HT1080 (cell line): ENCODE results near the gene ADCY2. TPM values are rescaled to one million over a fixed set of nuclear protein-coding genes. Genes with fewer than 3 reads are reported as not detected.

Experiments
- DNase-seq: peaks from one replicate; pipeline ENCODE4 v3.0.0-alpha.2; 2015; ENCODE audit warnings: low read depth
- total RNA-seq: library from RNA; depleted of rRNA; stranded (reverse); fragments of >200 nt; shearing (Covaris generic); gene quantifications from 2 replicates; pipeline ENCODE4 v1.2.3, GENCODE V29; 2014

Gene ADCY2
- total RNA-seq, 1 experiment from 2014 or later, result 0.35 TPM

- DNase-seq, result no peak
These were observed 188.8 kb downstream of the ADCY2 start for GRCh38 chr5:7584749-7585148.

GRCh38 chr5:7585807-7586206 is 189.9 kb downstream of the ADCY2 start:
- no peak for DNase-seq

DNA sequence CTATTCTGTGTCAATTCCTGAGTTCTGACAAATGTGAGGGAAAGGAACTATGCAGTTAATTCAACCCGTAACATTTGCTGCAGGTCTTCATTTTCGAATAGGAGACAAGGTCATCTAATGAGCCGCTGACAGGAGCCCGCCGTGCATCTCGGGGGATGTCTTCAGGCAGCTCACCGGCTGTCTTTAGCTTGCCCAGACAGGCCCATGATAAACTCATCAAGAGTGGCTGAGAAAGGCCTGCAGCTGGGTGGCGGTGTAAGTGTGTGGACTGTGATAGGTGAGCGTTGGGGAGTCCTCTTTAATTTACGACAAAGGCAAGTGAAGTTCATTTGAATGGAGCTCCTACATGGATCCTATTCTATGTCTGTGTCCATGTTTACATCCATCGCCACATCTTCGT is 190.5 kb downstream of the ADCY2 start:
- DNase-seq, result no peak

GRCh38 chr5:7589800-7590199 is 193.9 kb downstream of the ADCY2 start:
- no peak for DNase-seq

- DNase-seq, result peak; percentile 26
These were observed 197.0 kb downstream of the ADCY2 start for GRCh38 chr5:7592910-7593309.

- DNase-seq, result peak; percentile 49
These were observed 201.2 kb downstream of the ADCY2 start for GRCh38 chr5:7597059-7597642.

DNA sequence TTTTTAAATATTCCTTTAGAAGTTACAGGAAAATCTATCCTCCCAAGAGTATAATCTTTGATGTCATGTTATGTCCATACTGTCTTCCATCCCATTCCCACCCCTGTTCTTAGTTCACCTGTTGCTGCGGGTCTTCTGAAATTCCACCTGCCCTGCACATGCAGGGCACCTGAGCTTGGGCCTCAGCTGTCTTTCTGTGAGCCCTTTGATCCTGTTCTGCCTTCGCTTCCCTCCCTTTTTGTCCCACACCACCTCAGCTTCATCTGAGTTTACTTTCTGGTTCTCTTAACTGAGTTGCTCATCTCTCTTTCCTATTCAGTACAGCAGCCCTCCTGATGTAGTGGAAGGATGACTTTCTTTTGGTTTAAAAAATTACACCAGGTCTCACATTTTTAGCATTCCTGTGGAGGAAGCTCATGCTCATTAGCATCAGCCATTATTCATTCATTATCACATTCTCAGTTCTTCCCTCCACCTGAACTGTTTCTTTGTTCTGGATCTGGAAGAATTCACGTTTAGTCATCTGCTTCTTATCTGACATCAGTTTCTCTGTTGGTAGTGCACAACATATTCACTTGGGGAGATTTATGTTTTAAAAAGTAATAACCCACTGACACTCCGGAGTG is 211.0 kb downstream of the ADCY2 start:
- no peak for DNase-seq

- no peak for DNase-seq
These were observed 212.8 kb downstream of the ADCY2 start for GRCh38 chr5:7608772-7609171.

DNA sequence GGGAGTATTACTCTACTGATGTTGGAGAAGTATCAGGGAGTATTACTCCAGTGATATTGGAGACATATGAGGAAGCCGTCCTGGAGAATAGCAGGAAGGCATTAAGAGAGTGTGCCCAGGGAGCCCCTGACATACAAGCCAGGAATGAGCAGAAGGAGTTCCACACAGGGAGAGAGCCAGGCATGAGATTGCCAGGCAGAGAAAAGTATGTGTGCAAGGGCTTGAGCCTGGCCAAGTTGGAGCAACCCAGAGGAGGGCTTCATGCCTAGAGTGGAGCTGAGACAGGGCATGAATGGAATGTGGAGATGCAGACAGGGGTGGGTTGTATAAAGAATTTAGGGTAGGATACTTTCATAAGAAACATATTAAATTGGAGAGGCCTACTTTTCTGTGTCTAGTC is 213.8 kb downstream of the ADCY2 start:
- DNase-seq, result no peak

DNA sequence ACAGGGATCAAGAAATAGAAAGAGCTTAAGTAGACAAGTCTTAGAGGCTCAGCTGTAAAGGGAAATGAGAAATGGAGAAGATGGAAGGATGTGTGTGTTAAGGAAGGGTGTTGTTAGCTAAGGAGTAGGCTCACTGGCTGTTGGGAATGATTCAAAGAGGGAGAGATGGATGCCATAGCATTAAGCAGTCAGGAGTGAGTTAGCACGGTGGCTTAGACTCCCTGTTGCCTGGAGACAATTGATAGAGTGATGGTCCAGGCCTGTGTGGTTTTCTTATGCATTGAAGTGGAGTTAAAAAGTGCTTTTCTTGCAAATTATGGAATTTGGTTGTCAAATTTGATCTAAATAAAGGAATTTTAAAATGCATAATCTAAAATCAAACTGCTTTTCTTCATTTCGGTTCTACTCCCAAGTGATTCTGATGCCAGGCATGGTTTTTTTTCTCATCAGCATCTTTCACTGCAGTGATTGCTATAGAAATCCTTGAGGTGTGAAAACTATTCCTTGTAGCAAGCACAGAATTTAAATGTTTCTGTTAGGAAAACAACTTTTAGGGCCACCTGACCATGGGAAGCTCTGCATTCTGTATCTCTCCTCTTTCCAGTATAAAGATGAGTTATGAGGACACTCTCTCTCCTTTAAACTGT is 214.7 kb downstream of the ADCY2 start:
- no peak for DNase-seq

DNA sequence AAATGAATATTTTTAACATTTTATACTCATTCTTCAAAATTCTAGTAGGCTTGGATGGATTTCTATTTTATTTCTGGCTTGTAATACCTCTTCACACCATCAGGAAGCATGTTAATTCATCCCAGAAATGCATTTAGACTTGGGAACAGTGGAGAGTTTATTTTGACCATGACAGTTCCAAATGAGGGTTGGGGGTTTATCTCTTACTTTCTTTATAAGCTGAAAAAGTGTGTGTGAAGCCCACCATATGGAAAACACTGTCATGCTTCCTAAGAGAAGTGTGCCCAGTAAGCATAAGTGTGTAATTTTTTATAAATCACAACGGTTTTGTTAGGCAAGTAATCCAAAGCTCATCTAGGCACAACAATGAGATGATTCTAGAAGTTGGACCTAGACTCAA is 215.6 kb downstream of the ADCY2 start:
- no peak for DNase-seq

DNA sequence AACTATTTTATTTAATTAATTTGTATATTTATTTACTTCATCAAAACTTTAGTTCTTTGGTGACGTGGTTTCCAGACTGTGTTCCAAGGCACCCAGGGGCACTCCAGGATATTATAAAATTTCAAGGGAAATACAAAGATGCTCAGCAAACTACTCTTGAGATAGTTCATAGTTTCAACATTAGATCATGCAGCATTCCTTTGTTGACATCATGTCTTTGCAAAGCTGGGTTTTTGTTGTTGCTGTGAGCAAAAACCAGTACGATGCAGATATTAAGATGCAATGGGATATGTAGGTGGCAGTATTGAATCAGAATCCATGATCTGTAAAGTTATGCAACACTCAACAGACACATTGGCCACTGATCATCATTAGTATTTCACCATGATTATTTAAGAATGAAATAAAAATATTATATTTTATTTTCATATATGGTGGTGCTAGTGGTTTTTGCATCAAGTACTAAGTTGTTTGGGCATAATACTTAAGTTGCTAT is 219.7 kb downstream of the ADCY2 start:
- no peak for DNase-seq

- no peak for DNase-seq
These were observed 221.0 kb downstream of the ADCY2 start for GRCh38 chr5:7616897-7617296.

GRCh38 chr5:7622498-7622897 is 226.6 kb downstream of the ADCY2 start:
- no peak for DNase-seq

DNA sequence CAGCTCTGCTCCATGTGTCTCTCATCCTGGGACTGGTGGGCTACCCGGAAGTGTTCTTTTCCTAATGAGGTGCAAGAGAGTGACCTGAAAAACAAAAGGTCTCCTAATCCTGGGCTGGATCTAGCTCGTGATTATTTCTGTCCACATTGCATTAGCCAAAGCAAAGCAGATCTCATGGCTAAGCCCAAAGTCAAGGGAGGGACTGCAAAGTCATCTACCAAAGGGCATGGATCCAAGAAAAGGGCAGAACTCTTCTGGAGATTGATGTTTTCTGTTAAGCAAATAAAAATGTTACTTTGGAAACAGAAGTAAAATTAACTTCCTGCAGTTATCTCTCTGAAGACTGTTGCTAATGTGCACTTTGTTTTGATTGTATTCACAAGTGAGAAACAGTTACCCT is 229.8 kb downstream of the ADCY2 start:
- DNase-seq, result no peak

- DNase-seq, result no peak
These were observed 232.3 kb downstream of the ADCY2 start for GRCh38 chr5:7628248-7628647.

- DNase-seq, result no peak
These were observed 232.9 kb downstream of the ADCY2 start for GRCh38 chr5:7628820-7629219.

DNA sequence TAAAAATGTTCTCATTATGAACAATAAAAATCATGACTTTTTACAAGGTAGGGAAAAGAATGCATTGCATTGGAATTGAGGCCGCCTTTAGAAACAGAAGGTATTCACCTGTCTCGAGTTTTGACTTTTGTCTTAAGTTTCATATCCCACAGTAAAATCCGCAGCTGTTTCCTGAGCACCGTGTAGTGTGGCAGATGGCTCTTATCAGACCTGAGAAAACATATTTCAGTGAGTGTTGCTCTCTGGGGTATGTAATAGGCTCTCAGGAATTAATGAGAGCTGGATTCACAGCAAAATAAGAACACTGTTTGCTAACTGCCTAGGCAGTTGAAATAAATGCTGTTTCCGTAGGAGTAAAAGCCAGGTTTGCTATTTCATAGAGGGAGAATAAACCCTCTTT is 233.6 kb downstream of the ADCY2 start:
- no peak for DNase-seq

DNA sequence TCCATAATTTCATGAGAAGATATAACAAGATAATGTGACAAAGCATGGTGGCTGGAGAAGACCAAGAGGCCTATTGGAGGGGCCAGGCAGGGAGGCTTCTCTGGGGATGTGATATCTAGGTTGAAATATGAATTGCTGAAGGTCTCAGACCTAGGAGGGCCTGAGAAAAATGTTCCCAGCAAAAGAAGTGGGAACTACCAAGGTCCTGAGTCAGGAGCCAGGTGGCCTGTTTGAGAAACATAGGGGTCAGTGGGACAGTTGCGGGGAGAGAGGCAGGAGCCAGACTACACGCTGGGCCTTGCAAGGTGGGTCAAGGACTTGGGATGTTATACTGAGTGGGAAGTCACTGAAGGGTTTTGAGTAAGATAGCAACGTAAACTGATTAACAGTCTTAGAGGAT is 238.9 kb downstream of the ADCY2 start:
- DNase-seq, result no peak

- peak; percentile 89 for DNase-seq
These were observed 242.5 kb downstream of the ADCY2 start for GRCh38 chr5:7638456-7638855.

- DNase-seq, result peak; percentile 17
These were observed 246.1 kb downstream of the ADCY2 start for GRCh38 chr5:7642029-7642428.

GRCh38 chr5:7644723-7645122 is 248.8 kb downstream of the ADCY2 start:
- DNase-seq, result no peak

GRCh38 chr5:7650755-7651154 is 254.8 kb downstream of the ADCY2 start:
- DNase-seq, result no peak
